LoVo (cell line): ENCODE data around the gene TMEM255B.
"Not testable (repeated sequence)": the region's sequence is repeated elsewhere in the genome, so short reads cannot be mapped to it uniquely, and the experiment has no call there.

Experiments used
- DNase-seq: peaks from one replicate; pipeline ENCODE4 v3.0.0-alpha.2; 2016; ENCODE audit warnings: low spot score

Gene TMEM255B

DNA sequence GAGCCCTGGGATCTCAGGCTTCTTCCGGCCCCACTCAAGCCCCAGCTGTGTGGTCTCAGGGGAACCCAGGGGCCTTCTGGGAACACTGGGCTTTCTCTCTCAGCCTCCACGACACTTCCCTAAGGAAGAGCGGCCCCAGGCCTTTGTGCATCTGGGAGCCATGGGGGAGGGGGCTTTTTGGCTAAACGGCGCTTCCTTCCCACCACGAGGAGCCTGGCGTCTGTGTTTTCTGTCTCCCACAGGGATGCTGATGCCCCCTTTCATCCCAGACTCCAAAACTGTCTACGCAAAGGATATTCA lies 24.2 kb upstream of the TMEM255B start:
- no peak for DNase-seq

DNA sequence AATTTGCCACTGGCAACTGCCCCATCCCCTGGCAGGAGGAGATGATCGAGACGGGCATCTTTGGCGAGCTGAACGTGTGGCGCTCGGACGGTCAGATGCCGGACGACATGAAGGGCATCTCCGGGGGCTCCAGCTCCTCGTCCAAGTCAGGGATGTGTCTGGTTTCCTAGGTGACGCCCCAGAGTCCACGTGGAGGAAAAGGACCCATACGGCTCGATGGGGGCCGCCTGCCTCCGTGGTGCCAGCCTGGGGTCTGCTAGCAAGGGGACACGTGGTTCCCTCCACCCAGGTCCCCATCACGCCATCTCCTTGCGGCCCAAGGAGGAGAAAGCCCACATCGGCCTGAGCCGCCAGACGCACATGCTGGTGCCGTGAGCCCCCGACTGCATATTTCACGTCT lies 23.8 kb upstream of the TMEM255B start:
- no peak for DNase-seq

DNA sequence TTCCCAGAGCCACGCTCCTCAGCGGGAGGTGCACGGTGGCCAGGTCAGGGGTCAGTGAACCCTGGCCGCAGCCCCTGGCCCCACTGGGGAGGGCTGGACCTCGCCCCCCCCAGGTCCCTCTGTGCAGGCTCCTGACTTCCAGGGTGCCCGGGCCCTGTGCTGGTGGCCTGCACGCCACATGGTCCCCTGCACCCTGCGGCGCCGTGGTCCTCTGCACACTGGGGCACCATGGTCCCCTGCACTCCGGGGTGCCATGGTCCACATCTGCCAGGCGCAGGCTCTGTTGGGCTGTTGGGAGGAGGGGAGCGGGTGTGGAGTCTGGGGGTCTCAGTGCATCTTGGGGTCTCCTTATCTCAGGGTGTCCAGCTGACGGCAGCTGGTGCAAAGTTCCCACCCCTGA lies 23.3 kb upstream of the TMEM255B start:
- no peak for DNase-seq

DNA sequence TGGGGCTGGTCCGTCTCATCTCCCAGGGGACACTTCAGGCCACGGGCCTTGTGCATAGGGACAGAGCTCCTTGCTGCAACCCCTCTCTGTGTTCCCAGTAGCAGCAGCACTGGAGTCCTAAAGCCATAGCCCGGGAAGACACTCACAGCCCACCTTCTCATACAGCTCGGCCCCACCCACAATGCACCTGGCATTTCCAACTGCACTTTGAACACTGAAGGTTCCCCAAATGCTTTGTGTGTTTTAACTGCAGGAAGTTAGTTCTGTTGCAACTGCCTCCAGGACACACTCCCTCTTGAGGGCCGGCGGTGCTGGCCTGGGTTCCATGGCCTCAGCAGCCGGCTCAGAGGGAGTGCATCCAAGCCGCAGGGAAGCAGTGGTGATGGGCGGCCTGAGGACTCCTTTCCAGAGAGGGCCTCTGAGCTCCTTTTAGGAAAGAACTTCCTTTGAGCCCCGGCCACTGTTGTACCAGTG lies 22.7 kb upstream of the TMEM255B start:
- DNase-seq: no peak

DNA sequence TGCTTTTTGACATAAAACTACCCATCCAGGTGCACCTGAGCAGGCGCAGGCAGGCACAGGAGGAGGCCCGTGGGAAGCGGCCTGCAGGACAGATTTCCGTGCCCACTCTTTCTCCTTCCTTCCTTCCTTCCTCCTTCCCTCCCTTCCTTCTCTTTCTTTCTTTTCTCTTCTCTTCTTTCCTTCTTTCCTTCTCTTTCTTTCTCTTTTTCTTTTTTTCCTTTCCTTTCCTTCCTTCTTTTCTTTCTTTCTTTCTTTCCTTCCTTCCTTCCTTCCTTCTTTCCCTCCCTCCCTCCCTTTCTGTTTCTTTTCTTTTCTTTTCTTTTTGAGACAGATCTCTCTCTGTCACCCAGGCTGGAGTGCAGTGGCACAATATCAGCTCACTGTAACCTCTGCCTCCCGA lies 21.2 kb upstream of the TMEM255B start:
- DNase-seq: no peak

DNA sequence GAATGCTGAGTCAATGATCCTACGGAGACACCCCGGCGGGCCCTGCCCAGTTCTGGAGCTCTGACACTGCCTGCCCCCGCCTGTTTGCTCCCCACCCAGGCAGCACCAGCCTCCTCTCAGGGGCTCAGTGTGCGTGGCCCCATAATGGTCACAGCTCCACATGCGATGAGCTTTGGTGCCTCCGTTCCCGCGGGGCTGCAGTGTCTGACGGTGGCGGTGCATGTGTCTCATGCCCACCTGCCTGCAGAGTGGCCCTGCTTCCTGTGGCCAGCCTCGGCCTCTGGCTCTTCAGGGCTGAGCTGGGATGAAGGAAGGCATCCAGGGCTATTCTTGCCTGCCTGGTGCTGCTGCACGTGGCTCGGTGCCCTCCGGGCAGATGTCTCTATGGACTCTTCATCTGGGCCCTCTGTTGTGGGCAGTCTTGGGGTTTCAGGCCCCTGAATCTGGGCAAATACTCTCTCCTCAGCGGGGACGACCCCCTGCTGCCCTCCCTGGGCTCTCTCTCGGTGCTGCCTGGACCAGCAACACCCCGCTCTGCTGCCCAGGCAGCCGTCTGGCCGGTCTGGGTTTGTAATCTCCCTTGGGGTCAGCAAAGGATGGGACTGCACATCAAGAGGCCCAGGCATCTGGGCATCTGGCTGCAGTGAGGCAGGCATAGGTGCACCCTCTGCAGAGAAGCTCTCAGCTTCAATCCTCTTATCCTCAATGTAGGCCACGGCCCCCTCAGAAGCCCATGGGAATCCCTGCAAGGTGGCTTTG lies 19.3 kb upstream of the TMEM255B start:
- no peak for DNase-seq

DNA sequence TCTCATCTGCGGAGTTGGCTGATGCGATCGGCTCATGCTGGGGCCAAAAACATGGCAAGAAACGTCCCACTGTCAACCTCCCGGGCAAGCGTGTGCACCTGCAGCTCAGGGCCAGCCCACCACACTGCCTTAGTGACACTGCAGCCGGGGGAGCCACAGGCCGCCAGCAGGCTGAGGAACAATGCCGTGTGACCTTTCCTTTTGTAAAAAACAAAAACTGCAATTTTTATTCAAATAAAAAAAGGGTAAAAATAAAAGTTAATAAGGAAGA lies 18.8 kb upstream of the TMEM255B start:
- DNase-seq: no peak

DNA sequence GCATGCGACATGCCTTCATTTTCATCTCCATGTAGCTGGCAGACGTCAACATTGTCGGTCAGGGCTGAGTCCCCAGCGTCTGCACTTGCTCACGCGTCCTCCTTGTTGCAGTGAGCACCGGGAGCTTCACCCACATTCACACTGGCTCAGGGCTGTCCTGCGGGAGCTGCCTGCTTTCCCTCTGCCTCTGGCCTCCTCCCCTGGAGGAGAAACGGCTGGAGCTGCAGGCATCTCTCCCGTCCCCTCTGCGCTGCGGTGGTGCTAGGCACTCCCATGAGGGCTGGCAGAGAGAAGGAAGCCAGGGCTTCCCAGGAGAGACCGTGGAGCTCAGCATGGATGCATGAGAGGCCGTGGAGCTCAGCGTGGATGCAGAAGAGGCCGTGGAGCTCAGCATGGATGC lies 18.4 kb upstream of the TMEM255B start:
- DNase-seq: no peak

DNA sequence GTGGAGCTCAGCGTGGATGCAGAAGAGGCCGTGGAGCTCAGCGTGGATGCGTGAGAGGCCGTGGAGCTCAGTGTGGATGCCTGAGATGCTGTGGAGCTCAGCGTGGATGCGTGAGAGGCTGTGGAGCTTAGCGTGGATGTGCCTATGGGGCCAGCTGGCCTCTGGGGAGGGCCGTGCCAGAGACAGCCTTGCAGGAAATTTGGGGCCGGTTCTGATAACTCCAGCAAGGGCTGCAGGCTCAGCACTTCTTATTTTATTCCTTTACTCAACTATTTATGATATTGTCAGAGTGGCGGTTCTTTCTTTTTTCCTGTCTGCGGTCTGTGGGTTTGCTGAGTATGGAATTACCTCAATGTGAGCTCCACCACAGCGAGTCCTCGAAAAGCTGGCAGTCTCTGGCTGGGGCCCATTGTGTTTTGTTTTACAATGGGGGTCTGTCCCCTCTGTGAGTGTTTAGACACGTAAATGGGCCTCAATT lies 17.8 kb upstream of the TMEM255B start:
- no peak for DNase-seq

DNA sequence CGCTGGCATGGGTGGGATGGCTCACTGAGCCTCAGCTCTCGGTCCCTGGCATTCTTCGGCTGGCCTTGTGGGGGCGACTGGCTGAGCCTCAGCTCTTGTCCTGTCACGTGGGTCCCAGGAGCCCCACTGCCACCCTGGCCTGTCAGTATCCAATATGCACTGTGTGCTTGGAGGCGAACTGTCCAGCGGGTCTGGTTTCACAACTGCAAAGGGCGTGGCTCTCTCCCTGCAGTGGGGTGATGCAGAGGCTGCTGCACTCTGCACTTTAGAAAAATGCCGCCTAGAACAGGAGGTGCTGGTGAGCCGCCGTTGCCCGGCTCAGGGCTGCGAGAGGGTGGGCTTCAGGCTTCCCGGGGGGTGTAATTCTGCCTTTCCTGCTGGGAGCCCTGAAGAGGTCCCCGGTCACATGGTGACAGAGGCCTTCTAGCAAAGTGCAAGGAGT lies 17.0 kb upstream of the TMEM255B start:
- peak; percentile 22 for DNase-seq

DNA sequence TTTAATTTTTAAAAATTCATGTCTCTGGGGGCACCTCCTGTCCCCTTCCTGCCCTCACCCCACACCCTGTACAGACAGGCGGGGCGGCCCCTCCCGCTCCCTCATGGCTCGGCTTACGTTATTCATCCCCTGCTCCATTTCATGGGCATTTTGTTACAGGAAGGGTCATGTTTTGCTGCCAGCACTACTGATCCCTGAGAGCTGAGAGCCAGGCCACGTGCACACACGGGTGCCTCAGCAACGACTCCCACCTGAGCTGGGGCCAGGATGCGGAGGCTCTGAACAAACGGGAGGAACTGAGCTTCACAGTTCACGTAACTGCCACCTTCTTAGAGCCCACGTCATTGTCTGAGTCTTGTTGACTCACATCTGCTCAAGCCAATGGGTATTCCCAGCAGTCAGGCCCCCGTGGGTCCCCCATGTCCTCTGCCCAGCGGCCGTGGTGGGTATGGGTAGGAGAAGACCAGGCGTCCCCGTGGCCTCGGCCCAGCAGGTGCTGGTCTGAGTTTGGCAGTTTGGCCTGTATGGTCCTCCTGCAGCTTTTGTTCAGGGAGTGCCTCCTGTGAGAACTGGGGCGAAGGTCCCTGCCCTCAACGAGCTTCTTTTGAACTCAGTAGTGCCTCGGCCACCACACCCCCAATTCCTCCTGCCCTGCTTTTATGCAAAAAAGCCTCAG lies 16.4 kb upstream of the TMEM255B start:
- DNase-seq: no peak

DNA sequence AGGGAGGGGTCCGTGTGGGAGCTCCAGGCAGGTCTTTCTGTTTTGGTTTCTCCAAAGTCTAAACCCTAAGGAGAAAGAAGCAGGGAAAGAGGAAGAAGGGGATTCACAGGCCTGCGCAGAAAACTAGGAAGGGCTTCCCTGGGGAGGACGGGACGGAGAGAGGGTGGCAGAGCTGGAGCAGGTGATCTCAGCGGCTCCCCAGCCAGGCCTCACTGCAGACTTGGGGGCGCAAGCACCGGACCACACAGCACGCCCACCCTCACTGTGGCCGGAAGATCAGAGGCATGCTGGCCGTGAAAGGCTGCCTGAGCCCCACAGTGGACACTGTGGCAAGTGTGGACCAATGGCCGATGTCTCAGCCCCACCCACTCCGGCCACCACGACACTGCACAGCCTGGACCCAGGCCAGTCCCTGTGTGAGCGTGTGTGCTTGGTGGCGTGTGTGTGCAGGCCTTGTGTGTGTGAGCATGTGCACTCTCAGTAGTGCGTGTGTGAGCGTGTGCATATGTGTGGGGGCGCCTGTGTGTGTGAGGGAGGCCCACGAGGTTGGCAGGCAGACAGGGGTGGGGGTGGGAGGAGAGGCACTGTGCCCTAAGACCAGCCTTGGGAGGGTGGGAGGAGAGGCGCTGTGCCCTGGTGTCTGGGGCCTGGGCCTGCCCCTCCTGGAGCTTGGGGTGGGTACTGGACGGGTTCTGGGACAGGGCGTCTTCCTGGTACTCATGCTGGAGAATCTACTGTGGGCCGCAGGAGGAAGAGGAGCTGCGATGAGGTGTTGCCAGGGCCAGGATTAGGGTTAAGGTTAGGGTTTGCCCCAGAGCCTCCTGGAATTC lies 15.4 kb upstream of the TMEM255B start:
- DNase-seq: no peak

DNA sequence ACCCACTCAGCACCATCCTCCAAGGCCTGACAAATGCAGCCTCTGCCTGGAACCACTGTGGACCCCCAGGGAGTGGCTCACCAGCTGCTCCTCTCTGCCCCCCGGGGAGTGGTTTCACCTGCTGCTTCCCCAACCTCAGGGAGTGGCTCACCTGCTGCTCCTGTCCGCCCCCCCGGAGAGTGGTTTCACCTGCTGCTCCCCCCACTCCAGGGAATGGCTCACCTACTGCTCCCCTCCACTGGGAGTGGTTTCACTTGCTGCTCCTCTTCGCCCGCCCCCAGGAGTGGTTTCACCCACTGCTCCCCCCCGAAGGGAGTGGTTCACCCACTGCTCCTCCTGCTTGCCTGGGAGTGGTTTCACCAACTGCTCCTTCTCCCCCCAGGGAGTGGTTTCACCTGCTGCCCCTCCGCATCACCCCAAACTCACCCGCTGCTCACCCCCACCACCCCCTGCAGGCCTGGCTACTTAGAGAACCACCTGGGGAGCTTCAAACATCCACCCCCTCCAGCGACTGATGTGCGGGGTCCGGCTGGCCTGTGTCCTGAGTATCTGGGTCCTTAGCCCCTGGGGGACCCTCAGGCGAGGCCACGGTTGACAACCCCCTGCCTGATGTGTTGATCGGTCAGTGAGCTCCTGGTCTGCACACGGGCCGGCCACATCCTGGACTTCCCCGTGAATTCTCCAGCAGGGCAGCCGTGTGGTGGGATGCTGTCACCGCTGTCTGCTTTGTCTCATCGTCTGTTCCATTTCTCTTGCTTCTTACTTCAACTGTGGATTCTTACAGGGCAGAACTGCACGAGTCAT lies 14.6 kb upstream of the TMEM255B start:
- no peak for DNase-seq

DNA sequence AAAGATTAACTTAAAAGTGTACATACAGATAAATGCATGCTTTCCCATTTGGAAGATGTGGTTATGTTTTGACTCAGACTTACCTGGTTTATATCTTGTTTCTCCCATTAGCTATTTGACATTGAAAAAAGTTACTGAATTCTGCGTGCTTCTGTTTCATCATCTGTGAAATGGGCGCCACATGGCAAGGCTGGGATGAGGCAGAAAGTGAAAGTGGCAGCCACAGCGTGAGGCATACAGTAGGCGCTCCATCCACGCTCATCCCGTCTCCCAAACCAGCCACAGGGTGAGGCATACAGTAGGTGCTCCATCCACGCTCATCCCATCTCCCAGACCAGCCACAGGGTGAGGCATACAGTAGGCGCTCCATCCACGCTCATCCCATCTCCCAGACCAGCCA lies 14.0 kb upstream of the TMEM255B start:
- DNase-seq: no peak

DNA sequence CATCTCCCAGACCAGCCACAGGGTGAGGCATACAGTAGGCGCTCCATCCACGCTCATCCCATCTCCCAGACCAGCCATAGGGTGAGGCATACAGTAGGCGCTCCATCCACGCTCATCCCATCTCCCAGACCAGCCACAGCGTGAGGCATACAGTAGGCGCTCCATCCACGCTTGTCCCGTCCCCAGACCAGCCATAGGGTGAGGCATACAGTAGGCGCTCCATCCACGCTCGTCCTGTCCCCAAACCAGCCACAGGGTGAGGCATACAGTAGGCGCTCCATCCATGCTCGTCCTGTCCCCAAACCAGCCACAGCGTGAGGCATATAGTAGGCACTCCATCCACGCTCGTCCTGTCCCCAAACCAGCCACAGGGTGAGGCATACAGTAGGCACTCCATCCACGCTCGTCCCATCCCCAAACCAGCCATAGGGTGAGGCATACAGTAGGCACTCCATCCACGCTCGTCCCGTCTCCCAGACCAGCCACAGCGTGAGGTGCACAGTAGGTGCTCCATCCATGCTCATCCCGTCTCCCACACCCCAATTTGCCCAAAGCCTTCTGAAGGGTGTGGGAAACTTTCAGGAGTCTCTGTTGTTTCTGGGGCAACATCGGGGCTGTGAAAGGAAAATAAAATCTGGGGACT lies 13.4 kb upstream of the TMEM255B start:
- DNase-seq: not testable (repeated sequence)

DNA sequence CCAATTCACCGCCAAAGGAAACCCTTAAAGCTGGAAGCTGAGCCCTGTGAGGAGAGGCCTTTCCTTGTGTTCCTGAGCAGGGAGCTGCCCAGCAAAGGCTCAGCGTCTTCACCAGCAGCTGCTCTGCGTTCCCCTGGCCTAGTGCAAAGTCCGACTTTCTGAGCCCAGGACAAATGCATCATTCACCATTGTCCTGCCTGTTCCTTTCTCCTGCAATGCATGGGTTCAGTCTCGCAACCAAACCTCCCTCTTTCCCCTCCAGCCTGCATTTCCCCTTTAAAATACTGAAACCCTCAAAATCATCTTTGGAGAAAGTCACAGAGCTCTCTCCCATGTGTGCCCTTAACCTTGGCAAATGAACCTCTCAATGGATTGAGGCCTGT lies 12.9 kb upstream of the TMEM255B start:
- DNase-seq: no peak

DNA sequence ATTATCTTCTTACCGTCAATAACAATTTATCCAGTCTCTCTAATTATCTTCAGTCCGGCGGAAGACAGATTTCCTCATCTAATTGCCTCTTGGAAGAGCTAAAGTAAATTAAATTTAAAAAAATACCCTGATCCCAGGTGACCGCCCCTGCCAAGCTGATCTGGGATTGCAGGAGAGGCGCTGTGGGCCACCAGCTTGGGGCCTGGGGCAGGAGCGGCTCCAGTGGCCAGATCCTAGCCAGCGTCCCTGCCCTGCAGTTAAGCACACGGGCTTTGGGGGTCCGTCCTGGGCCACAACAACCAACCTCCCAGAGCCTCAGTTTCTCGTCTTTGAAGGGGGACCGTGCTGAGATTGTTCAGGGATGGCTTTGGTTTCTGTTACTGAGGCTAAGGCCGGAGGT lies 12.4 kb upstream of the TMEM255B start:
- DNase-seq: no peak

DNA sequence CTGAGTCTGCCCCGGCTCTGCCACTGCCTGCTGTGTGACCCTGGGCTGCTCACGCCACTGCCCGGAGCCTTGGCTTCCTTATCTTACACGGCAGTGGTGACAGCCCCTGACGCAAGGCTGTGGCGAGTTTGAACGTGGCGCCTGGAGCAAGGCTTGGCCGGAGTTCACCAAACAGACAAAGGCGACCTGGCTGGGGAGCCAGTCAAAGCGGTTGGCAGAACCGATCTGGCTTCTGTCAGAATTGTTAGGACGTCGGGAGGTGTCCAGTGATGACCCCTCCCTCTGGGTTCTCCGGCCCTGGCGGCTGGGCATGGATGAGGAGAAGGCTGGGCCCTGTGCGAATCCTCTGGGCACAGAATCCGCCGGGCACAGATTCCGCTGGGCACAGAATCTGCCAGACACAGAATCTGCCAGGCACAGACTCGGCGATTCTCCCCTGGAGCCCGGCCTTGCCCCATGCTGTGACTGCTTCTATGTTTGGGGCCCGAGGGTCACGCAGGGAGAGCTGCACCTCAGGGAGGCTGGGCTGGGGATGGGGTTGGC lies 11.7 kb upstream of the TMEM255B start:
- no peak for DNase-seq

DNA sequence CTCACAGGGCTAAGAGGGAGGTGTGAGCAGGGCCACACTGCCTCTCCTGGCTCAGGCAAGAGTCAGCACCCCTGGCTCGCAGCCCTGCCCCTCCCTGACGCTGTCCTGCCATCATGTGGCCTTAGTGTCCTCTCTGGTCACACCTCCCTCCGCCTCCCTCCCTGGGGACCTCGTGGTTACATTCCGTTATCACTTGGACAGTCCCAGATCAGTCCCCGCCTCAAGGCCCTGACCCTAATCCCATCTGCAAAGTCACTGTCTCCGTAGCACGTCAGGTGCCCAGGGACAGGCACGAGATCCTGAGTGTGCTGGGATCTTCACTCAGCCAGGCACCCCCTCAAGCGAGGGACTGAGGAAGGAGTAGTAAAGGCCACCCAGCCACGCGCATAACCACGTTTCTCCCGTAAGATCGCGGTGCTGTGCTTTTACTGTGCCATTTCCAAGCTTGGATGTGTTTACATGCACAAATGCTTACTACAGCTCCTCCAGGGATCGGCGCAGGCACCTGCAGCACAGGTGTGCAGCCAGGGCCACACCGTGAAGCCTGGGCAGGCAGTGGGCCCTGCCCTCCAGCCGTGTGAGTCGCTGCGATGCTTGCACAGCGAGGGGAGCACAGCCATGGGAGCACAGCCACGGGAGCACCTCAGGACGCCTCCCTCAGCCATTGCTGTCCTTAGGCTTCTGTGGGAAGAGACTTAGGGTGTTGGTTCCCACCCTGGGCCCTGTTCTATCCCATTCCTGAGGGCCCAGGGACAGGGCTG lies 10.7 kb upstream of the TMEM255B start:
- DNase-seq: no peak

DNA sequence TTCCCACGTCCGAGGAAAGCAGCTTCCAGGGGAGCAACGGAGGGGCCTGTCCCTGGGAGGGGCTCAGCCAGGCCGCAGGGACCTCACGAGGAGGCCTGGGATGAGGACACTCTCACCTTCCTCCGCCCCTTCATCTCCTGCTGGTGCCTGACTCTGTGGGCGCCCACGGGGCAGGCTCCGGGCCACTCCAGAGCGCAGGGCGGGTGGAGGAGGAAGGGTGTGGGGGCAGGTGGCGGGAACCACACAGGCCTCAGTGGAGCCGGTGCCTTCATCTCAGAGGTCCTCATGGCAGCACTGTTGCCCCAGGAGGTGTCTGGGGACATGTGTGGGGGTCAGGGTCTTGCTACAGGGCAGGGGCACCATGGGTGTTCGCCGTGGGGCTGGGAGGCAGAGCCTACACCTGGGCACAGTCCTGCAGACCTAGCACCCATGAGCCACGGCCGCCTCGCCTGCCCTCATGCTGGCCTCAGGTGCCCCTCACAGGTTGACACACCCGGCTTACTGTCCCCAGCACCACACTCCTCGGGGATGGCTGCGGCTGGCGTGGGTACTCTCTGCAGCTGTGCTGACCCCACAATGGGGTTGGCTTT lies 10.1 kb upstream of the TMEM255B start:
- DNase-seq: no peak
